HG02588 (cell line): ENCODE data around the gene EYA4.

Experiments used
- ATAC-seq: cut with Tn5 transposase; IDR thresholded peaks from one replicate; pipeline ENCODE4 v1.9.1; 2021; ENCODE audit warnings: mild to moderate bottlenecking, moderate library complexity; ENCODE audit not compliant: unreplicated experiment

Gene EYA4

GRCh38 chr6:133241086-133241900, at the start of gene EYA4:
Gene EYA4, plus strand, starts transcription at chr6:133241357. Its CDS starts 33,424 bp downstream, at chr6:133274781.
- ATAC-seq, result no peak

- no peak for ATAC-seq
Measured at GRCh38 chr6:133193396-133193795, 47.8 kb upstream of the EYA4 start.

GRCh38 chr6:133198725-133199124, 42.4 kb upstream of the EYA4 start:
- ATAC-seq, result no peak

- no peak for ATAC-seq
Measured at GRCh38 chr6:133201231-133201630, 39.9 kb upstream of the EYA4 start.

GRCh38 chr6:133202610-133203343, 38.4 kb upstream of the EYA4 start:
- no peak for ATAC-seq

- no peak for ATAC-seq
Measured at GRCh38 chr6:133203344-133203697, 37.8 kb upstream of the EYA4 start.

- no peak for ATAC-seq
Measured at GRCh38 chr6:133205304-133205703, 35.9 kb upstream of the EYA4 start.

- no peak for ATAC-seq
Measured at GRCh38 chr6:133206942-133207341, 34.2 kb upstream of the EYA4 start.

- ATAC-seq, result no peak
Measured at GRCh38 chr6:133207754-133208153, 33.4 kb upstream of the EYA4 start.

- ATAC-seq, result no peak
Measured at GRCh38 chr6:133208183-133208755, 32.9 kb upstream of the EYA4 start.

- ATAC-seq, result no peak
Measured at GRCh38 chr6:133214267-133214666, 26.9 kb upstream of the EYA4 start.

GRCh38 chr6:133218852-133219251, 22.3 kb upstream of the EYA4 start:
- ATAC-seq, result no peak

- no peak for ATAC-seq
Measured at GRCh38 chr6:133223452-133224029, 17.6 kb upstream of the EYA4 start.

GRCh38 chr6:133225560-133225959, 15.6 kb upstream of the EYA4 start:
- no peak for ATAC-seq

GRCh38 chr6:133227344-133227743, 13.8 kb upstream of the EYA4 start:
- no peak for ATAC-seq

GRCh38 chr6:133230052-133230451, 11.1 kb upstream of the EYA4 start:
- no peak for ATAC-seq

GRCh38 chr6:133235221-133235620, 5.9 kb upstream of the EYA4 start:
- ATAC-seq, result no peak

GRCh38 chr6:133236932-133237331, 4.2 kb upstream of the EYA4 start:
- ATAC-seq, result no peak

GRCh38 chr6:133240511-133241085, 559 bp upstream of the EYA4 start:
- ATAC-seq, result no peak

- no peak for ATAC-seq
Measured at GRCh38 chr6:133241901-133242636, 912 bp downstream of the EYA4 start.
